Gastrocnemius medialis (tissue), 4 donors: ENCODE data around the gene ZIC1. TPM values are rescaled to one million over a fixed set of nuclear protein-coding genes. Genes with fewer than 3 reads are reported as not detected.

Source experiments
- ATAC-seq, 2 donors: fragments of 150-250 bp; one replicate each; pipeline ENCODE4 v1.9.1; 2016
- DNase-seq, 2 donors: peaks; one replicate each; pipeline ENCODE4 v3.0.0-alpha.2; 2019
- H3K27ac ChIP-seq, 4 donors: fragments of 200-600 bp; sonication (generic); 1 replicate in 1 of 4; 2 replicates in 3 of 4; pipeline ENCODE4 v1.5.1; 2016 to 2018; ENCODE audit warnings: mild to moderate bottlenecking in 2 of 4, moderate library complexity in 1 of 4
- H3K27me3 ChIP-seq, 3 donors: fragments of 200-600 bp; sonication (generic) in 2 of 3; 1 replicate in 1 of 3; 2 replicates in 2 of 3; pipeline versions ENCODE4 v1.5.1 to v1.6.0; 2016 to 2019; ENCODE audit warnings: mild to moderate bottlenecking in 1 of 3, moderate library complexity in 1 of 3
- H3K36me3 ChIP-seq, 2 donors: fragments of 200-600 bp; sonication (generic) in 1 of 2; one replicate each; pipeline ENCODE4 v1.5.1; 2017 to 2018
- H3K4me1 ChIP-seq, 2 donors: fragments of 200-600 bp; sonication (generic) in 1 of 2; one replicate each; pipeline ENCODE4 v1.5.1; 2016 to 2017; ENCODE audit warnings: mild to moderate bottlenecking in 2 of 2
- H3K4me3 ChIP-seq, 4 donors: fragments of 200-600 bp; sonication (generic) in 3 of 4; 1 replicate in 1 of 4; 2 replicates in 3 of 4; pipeline ENCODE4 v1.5.1; 2016 to 2019; ENCODE audit warnings: mild to moderate bottlenecking in 2 of 4
- H3K9me3 ChIP-seq, 3 donors: fragments of 200-600 bp; sonication (generic) in 2 of 3; 1 replicate in 1 of 3; 2 replicates in 2 of 3; pipeline ENCODE4 v1.5.1; 2016 to 2019
- POLR2A ChIP-seq, 2 donors: fragments of 450-650 bp; IDR thresholded peaks; one replicate each; pipeline ENCODE4 v1.6.1; 2017; ENCODE audit warnings: antibody characterized with exemption in 2 of 2, mild to moderate bottlenecking in 2 of 2, moderate library complexity in 2 of 2
- in situ Hi-C, 4 donors: fragments of 200-750 bp; cut with MboI; loops; one replicate each; pipeline versions ENCODE4 v1.15.0 to v1.8.0; 2017; ENCODE audit warnings: low sequenced_read_pairs in 4 of 4
- intact Hi-C: fragments of 100-400 bp; cut with DNase I; formaldehyde crosslinking; loops from one replicate; pipeline ENCODE4 v1.15.1; 2023; ENCODE audit warnings: low total_unique reads
- total RNA-seq, 4 donors: library from RNA; depleted of rRNA; stranded (reverse); fragments of >200 nt; gene quantifications; one replicate each; pipeline versions ENCODE4 v1.1.0 to v1.2.3, GENCODE V29; 2016
- TF ChIP-seq, protein P1 (sequence below), 5 experiments: fragments of 450-650 bp in 3 of 5; fragments of 200-600 bp in 2 of 5; sonication (generic) in 2 of 5; IDR thresholded peaks in 4 of 5; conservative IDR thresholded peaks in 1 of 5; 1 replicate in 4 of 5; 2 replicates in 1 of 5; pipeline ENCODE4 v1.5.1; 2016 to 2019; ENCODE audit warnings: antibody characterized with exemption in 5 of 5, mild to moderate bottlenecking in 3 of 5, moderate library complexity in 3 of 5

ZIC1 gene
- total RNA-seq, 4 donors from 2014 or later: 3.3 to 5.2 (median 4.3) TPM

DNA sequence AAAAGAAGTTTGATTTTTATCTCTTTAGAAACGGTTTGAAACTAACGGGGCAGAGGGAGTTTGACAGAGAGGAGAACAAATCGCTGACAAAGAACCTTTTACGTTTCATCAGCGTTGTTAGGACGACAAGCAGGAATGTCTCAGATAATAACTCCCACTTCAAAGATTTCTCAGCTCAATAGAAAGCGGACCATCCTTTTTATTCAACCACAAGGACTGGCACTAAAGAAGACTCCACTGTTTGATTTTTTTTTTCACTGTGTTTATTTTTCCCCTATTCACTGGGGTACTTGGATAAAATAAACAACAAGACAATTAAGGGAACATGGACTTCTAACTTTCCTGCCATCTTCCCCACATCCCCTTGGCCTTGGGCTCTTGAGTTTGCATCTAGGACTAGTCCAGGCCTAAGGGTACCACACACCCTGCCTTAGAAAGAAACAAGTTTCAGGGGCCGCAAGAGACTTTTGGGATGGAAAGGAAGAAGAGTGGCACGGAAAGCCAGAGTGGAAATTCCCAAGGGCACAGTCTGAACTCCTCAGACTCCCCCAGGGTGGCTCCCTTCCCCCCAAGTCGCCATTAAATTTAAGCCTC lies 21.8 kb upstream of the ZIC1 start:
- Histone ChIP-seq H3K4me3 (no peak overlapping the region), H3K27ac (no peak overlapping the region), H3K9me3 (no peaks in the 10 kb centered on the region), H3K4me1 (peaks cover 0 to 5% of the 10 kb centered on the region in 2 donors), H3K36me3 (no peaks in the 10 kb centered on the region), H3K27me3 (peaks cover 19 to 35% (median 29%) of the 10 kb centered on the region in 3 donors)
- in situ Hi-C loops (loop anchor here in 2 of 4 donors (25.0 kb wide), 1 partner anchor 225 kb away; no protein-coding TSS in a partner anchor), intact Hi-C loops (loop anchor here (10.0 kb wide), 1 partner anchor 687 kb away; no protein-coding TSS in a partner anchor)
- DNase-seq (no peak), ATAC-seq (no peak)
- no peak for TF ChIP-seq POLR2A (IDR thresholded peaks at IDR 0.05)
- TF ChIP-seq, protein P1, sequence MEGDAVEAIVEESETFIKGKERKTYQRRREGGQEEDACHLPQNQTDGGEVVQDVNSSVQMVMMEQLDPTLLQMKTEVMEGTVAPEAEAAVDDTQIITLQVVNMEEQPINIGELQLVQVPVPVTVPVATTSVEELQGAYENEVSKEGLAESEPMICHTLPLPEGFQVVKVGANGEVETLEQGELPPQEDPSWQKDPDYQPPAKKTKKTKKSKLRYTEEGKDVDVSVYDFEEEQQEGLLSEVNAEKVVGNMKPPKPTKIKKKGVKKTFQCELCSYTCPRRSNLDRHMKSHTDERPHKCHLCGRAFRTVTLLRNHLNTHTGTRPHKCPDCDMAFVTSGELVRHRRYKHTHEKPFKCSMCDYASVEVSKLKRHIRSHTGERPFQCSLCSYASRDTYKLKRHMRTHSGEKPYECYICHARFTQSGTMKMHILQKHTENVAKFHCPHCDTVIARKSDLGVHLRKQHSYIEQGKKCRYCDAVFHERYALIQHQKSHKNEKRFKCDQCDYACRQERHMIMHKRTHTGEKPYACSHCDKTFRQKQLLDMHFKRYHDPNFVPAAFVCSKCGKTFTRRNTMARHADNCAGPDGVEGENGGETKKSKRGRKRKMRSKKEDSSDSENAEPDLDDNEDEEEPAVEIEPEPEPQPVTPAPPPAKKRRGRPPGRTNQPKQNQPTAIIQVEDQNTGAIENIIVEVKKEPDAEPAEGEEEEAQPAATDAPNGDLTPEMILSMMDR (IDR thresholded peaks at IDR 0.05 in 4 of 5, conservative IDR thresholded peaks at IDR 0.05 in 1 of 5): no peak

DNA sequence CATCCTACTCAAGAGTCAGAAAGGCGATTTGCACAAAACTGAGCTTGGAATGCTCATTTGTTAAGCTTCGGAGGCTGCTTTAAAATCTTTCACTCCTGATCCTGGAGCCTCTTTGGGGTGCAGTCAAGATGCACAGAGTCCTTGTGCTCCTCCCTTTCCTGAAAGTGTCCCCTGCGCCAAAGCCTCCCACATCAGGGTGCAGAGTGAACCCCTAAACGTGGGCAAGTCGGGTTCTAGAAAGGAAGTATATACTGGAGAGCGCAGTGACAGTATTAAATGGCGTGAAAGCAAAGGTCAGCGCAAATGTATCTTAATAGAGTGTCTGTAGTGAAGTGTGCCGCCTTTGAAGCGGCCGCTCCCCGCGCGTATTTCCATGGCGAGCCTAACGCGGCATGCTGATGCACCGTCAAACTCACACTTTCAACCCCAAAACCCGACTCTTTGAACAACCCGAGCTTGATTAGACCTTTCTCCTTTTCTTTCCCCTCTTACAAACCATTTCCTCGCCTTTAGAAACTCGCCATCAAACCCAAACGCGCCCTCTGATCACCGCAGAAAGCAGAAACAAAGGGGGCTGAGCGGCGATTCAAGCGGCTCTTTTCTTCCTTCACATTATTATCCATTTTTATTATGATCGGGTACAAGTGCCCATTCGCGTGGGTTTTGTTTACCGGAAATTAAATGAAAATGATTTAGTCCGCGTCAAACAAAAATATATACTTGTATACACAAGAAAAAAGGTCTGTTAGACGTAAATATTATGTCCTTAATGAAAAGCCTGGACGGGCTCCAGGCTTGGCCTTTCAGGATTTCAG lies 21.1 kb upstream of the ZIC1 start:
- TF ChIP-seq, protein P1 (IDR thresholded peaks at IDR 0.05 in 4 of 5, conservative IDR thresholded peaks at IDR 0.05 in 1 of 5): no peak
- TF ChIP-seq POLR2A (IDR thresholded peaks at IDR 0.05): no peak
- no peak for ATAC-seq
- H3K27me3 ChIP-seq: peaks cover 22 to 35% (median 30%) of the 10 kb centered on the region in 3 donors
- intact Hi-C loops: loop anchor here (10.0 kb wide), 1 partner anchor 687 kb away; no protein-coding TSS in a partner anchor
- no peaks in the 10 kb centered on the region for H3K9me3 ChIP-seq
- H3K36me3 ChIP-seq: no peaks in the 10 kb centered on the region
- DNase-seq: no peak
- no peak overlapping the region for H3K4me3 ChIP-seq
- H3K4me1 ChIP-seq: peaks cover 0 to 8% of the 10 kb centered on the region in 2 donors
- no peak overlapping the region for H3K27ac ChIP-seq
- in situ Hi-C loops: loop anchor here in 2 of 4 donors (25.0 kb wide), 1 partner anchor 224 kb away; no protein-coding TSS in a partner anchor

DNA sequence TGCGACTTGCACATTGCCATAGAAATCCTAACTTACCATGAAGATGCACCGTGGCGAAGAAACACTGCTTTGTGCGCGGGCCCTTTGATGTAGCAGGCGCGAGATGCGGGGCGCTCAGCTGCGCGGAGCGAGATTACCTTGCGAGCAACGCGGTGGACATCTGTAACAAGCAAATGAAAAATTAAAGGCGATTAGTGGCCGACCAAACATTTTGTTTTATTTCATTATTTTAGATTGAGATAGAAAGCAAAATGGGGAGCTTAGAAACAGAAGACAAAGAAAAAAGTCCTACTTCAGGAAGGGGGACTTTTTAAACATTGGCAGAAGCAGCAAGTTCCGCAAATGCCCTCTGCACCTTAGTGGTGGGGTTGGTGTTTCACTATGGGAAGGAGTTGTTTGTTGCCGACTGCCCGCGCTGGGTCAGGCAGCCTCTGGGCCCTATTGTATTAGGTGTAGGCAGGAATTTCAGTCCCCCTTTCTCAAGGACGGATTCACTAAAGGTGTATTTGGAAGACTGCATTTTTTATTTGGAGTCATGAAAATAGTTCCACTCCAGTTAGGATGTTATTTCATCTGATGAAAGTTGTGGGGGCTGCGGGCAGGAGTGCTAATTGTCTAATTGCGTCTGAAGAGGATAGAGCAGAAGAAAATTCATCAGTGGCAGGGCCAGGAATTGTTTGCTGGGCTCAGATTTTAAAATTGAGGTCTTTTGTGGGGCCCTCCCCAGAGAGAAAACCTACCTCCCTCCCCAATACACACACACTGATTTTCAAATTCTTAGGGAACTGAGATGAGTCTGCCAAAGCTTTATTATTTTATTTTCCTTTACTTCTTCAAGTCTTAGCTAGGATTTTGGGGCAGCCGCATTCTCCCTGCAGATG lies 20.2 kb upstream of the ZIC1 start:
- H3K27me3 ChIP-seq: peaks cover 22 to 37% (median 36%) of the 10 kb centered on the region in 3 donors

GRCh38 chr3:147389717-147390116 lies 19.4 kb upstream of the ZIC1 start:
- in situ Hi-C loops: loop anchor here in 2 of 4 donors (25.0 kb wide), 1 partner anchor 223 kb away; no protein-coding TSS in a partner anchor
- no peak for ATAC-seq

More for the DNA sequence above, 20.2 kb upstream of the ZIC1 start:
- H3K4me3 ChIP-seq: no peak overlapping the region
- no peak overlapping the region for H3K27ac ChIP-seq
- peaks cover 0 to 11% of the 10 kb centered on the region in 2 donors for H3K4me1 ChIP-seq
- DNase-seq (no peak), ATAC-seq (no peak)
- intact Hi-C loops: loop anchor here (10.0 kb wide), 1 partner anchor 686 kb away; no protein-coding TSS in a partner anchor
- H3K9me3 ChIP-seq: no peaks in the 10 kb centered on the region
- in situ Hi-C loops: loop anchor here in 2 of 4 donors (25.0 kb wide), 1 partner anchor 223 kb away; no protein-coding TSS in a partner anchor
- no peak for TF ChIP-seq POLR2A (IDR thresholded peaks at IDR 0.05)
- TF ChIP-seq, protein P1 (IDR thresholded peaks at IDR 0.05 in 4 of 5, conservative IDR thresholded peaks at IDR 0.05 in 1 of 5): no peak
- H3K36me3 ChIP-seq: no peaks in the 10 kb centered on the region

More at GRCh38 chr3:147389717-147390116, 19.4 kb upstream of the ZIC1 start:
- TF ChIP-seq, protein P1 (IDR thresholded peaks at IDR 0.05 in 4 of 5, conservative IDR thresholded peaks at IDR 0.05 in 1 of 5): no peak
- TF ChIP-seq POLR2A (IDR thresholded peaks at IDR 0.05): no peak
- no peaks in the 10 kb centered on the region for H3K9me3 ChIP-seq
- no peaks in the 10 kb centered on the region for H3K36me3 ChIP-seq
- no peak for DNase-seq
- peaks cover 0 to 14% of the 10 kb centered on the region in 2 donors for H3K4me1 ChIP-seq
- intact Hi-C loops: loop anchor here (10.0 kb wide), 1 partner anchor 685 kb away; no protein-coding TSS in a partner anchor
- H3K27me3 ChIP-seq: peaks cover 22 to 37% (median 37%) of the 10 kb centered on the region in 3 donors
- no peak overlapping the region for H3K4me3 ChIP-seq
- H3K27ac ChIP-seq: no peak overlapping the region
